Stomach (tissue), 9 donors: ENCODE data around the gene NSF. TPM values are rescaled to one million over a fixed set of nuclear protein-coding genes. Genes with fewer than 3 reads are reported as not detected.
"Not testable (repeated sequence)": the region's sequence is repeated elsewhere in the genome, so short reads cannot be mapped to it uniquely, and the experiment has no call there.

Experiments used
- DNase-seq, 2 donors: peaks; one replicate each; pipeline versions ENCODE4 v3.0.0 to v3.0.0-alpha.2; 2013 to 2019
- H3K27ac ChIP-seq, 5 donors: fragments of 200-600 bp in 4 of 5; sonication (generic) in 4 of 5; one replicate each; pipeline ENCODE4 v1.5.1; 2013 to 2019; ENCODE audit warnings: mild to moderate bottlenecking in 1 of 5, moderate library complexity in 1 of 5
- H3K27me3 ChIP-seq, 3 donors: fragments of 200-600 bp; sonication (generic); one replicate each; pipeline ENCODE4 v1.5.1; 2017 to 2019; ENCODE audit warnings: mixed run types in 1 of 3
- H3K36me3 ChIP-seq, 4 donors: fragments of 200-600 bp; sonication (generic); 1 replicate in 3 of 4; 2 replicates in 1 of 4; pipeline ENCODE4 v1.5.1; 2016 to 2019
- H3K4me1 ChIP-seq, 4 donors: fragments of 200-600 bp; sonication (generic); one replicate each; pipeline ENCODE4 v1.5.1; 2016 to 2019
- H3K4me3 ChIP-seq, 4 donors: fragments of 200-600 bp; sonication (generic) in 3 of 4; one replicate each; pipeline ENCODE4 v1.5.1; 2016 to 2019; ENCODE audit warnings: mild to moderate bottlenecking in 1 of 4
- H3K9me3 ChIP-seq, 4 donors: fragments of 200-600 bp; sonication (generic); one replicate each; pipeline ENCODE4 v1.5.1; 2016 to 2019
- WGBS, 5 donors: extraction: QIAGEN DNeasy Blood & Tissue Kit in 3 of 5; methylation state at CpG; one replicate each; pipeline versions ENCODE4 v1.1.5 to v1.1.7; 2013 to 2018; 5-methylcytosine and 5-hydroxymethylcytosine counted together
- intact Hi-C: fragments of 100-400 bp; cut with DNase I; formaldehyde crosslinking; loops from one replicate; pipeline ENCODE4 v1.15.1; 2023; ENCODE audit warnings: low total_unique reads
- polyA plus RNA-seq, 3 donors: library from polyadenylated mRNA; stranded (reverse); fragments of 200-250 nt; gene quantifications; one replicate each; pipeline ENCODE4 v1.2.3, GENCODE V29; 2013
- total RNA-seq, 5 donors: library from RNA; depleted of rRNA; stranded (reverse); fragments of >200 nt; gene quantifications; one replicate each; pipeline versions ENCODE4 v1.1.0 to v1.2.3, GENCODE V29; 2014 to 2016
- donor health status: healthy with polysubstance abuse.
- donor health status: Bipolar disorder and iron deficiency.
- donor health status: healthy.

NSF gene
- total and polyA plus RNA-seq, 8 donors = 7.0 to 75.2 (median 16.3) TPM

DNA sequence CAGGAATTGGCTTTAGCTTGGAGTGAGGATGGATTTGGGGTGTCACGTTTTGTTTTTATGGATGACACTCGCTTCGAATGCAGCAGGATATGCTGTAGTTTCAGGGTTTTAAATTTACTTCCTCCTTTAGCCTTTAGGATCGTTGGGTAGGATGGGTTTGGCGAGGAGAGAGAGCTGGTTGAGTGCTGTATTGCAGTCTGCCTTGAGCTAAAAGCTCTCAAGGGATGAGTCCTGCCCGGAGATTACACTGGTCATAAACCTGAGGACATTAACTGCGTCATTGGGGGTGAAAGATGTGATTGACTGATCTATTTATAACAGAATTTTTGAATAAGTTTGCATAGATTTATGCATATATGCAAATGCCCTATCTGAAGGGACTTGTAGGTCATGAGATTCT is 863 bp downstream of the NSF start:
- DNase-seq, H3K4me1 ChIP-seq, H3K9me3 ChIP-seq, H3K27me3 ChIP-seq, H3K36me3 ChIP-seq, H3K27ac ChIP-seq, intact Hi-C loops, H3K4me3 ChIP-seq: not testable (repeated sequence)
- WGBS, 5 donors = no CpG with 5 or more reads among the region's 7 CpGs

DNA sequence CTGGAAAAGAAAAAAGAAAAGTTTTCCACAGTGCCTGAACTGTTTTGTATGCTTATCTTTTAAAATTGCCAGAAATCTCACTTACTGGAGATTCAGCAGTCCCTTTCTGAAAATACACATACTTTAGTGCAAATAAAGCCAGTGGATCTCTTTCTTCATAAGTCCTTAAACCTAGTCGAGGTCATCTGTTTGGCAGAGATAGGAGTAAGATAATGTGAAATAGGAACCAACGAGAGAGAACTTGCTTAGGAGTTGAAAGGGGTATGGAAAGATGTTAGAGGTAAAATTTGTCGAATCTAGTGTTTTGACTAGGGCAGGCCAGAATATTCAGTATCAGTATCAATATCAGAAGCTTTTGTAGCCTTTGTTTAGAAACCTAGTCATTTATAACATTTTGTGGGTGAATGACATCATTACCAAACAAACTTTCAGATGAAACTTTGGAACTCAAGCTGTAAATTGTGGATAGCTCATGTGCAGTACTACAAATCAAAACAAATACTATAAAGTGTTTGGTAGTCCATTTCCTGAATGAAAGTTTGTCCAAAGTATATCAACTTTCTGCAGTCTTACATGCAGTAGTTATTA is 8.0 kb downstream of the NSF start:
- WGBS, 5 donors = 16 to 42% (median 23%) methylated on average over 2 to 3 of the region's 3 CpGs

DNA sequence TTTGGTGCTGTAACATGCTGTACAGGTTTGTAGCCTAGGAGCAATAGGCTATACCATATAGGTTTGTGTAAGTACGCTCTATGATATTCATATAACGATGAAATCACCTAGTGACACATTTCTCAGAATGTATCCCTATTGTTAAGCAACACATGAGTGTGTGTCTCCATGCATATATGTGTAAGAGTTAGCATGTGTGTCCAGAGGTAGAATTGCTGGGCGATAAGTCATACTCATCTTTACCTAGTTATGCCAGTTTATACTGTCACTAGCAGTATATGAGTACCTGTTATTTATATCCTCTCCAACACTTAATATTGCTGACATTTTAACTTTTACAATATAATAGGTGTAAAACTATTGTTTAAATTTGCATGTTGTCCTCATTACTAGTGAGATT is 10.3 kb downstream of the NSF start:
- H3K4me3 ChIP-seq, DNase-seq, intact Hi-C loops, H3K9me3 ChIP-seq, H3K27me3 ChIP-seq, H3K4me1 ChIP-seq, H3K36me3 ChIP-seq, H3K27ac ChIP-seq: not testable (repeated sequence)
- no CpG with 5 or more reads among the region's 3 CpGs for WGBS, 5 donors

More for the DNA sequence above, 8.0 kb downstream of the NSF start:
- H3K27ac ChIP-seq, DNase-seq, intact Hi-C loops, H3K27me3 ChIP-seq, H3K36me3 ChIP-seq, H3K4me3 ChIP-seq, H3K9me3 ChIP-seq, H3K4me1 ChIP-seq: not testable (repeated sequence)

DNA sequence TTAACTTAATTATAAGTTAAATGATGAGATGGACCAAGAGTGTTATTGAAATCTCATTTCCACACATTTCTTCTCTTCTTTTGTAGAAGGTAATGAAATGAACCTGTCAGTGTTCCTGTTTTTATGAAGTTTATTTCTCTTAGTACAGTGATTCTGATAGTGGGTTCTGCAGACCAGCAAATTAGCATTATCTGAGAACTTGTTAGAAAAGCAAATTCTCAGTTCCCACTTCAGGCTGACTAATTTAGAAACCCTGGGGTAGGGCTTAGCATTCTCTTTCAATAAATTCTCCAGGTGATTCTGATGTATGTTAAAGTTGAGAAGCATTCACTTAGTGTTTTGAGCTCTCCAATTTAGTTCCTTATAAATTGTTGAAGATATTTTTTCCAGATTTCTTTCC is 12.7 kb downstream of the NSF start:
- H3K9me3 ChIP-seq, H3K27ac ChIP-seq, intact Hi-C loops, H3K4me1 ChIP-seq, DNase-seq, H3K27me3 ChIP-seq, H3K36me3 ChIP-seq, H3K4me3 ChIP-seq: not testable (repeated sequence)

DNA sequence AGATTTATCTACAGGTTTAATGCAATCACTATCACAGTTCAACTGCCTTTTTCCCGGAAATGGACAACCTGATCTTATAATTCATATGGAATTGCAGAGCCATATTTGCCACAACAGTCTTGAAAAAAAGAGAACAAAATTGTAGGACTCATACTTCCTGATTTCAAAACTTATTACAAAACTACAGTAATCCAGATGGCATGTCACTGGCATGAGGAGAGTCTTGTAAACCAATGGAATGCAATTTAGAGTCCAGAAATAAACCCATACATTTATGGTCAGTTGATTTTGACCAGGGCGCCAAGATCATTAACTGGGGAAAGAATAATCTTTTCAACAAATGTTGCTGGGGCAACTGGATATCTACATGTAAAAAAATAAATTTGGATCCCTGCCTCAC is 20.8 kb downstream of the NSF start:
- intact Hi-C loops = not testable (repeated sequence)

DNA sequence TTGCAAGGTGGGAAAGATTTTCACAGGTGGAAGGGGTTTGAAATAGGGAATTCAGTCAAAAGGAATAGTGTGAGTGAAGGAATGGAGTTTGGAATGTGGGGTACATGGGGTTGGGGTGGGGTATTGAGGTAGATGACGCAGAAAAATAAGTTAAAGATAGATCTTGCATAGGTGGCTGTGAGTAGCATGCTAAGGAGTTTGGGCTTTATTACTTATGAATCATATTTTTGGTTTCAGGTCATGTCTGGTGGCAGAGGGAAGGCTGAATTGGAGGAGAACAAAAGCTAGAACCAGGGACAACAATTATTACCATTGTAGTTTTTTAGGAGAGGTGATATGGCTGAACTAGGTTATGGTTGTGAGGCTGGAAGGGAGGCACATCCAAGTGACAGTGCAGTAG is 23.4 kb downstream of the NSF start:
- H3K27me3 ChIP-seq, H3K4me3 ChIP-seq, H3K36me3 ChIP-seq, H3K27ac ChIP-seq, H3K4me1 ChIP-seq, H3K9me3 ChIP-seq, intact Hi-C loops, DNase-seq: not testable (repeated sequence)
- no CpG with 5 or more reads among the region's 1 CpG for WGBS, 5 donors

More for the DNA sequence above, 20.8 kb downstream of the NSF start:
- WGBS, 5 donors = no CpG with 5 or more reads among the region's 2 CpGs
- not testable (repeated sequence) for H3K27ac ChIP-seq, H3K9me3 ChIP-seq, H3K27me3 ChIP-seq, H3K4me3 ChIP-seq, H3K4me1 ChIP-seq, H3K36me3 ChIP-seq, DNase-seq

DNA sequence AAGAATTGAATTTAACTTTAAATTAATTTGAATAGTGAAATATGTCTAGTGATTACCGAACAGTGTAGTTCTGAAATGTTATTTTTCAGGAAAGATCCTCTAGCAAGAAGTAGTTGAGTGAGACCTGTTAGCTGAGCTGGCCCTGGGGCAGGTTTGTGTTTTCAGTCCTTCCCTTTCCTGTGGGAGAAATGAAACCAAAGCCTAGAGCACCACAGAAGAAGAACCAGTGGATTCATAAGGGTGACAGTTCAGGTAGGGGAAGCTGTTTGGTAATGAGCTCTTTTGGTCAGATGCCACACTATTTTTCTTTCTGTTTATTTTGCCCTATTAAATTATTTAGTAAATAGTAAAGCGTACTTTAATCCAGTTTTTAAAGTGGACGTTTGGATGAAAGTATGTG is 26.7 kb downstream of the NSF start:
- H3K27ac ChIP-seq, intact Hi-C loops: not testable (repeated sequence)
- WGBS, 5 donors = no CpG with 5 or more reads among the region's 3 CpGs

DNA sequence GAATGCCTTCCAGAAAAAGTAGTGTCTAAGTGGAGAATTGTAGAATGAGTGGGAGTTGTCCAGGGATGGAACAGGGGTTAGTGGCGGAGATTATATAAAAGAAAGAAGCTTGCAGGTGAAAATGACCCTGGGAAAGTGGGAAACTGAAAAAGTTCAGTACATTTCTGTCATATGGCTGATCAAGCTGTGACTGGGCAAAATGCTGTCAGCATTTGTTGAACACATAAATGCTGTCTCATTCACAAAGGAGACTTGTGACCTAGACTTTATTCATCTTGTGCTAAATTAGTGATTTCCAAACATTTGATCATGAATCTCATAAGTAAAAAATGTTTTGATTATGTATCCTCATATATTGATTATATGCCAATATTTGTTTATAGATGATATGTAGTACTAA is 28.5 kb downstream of the NSF start:
- intact Hi-C loops, H3K4me3 ChIP-seq, H3K27me3 ChIP-seq, H3K36me3 ChIP-seq, DNase-seq, H3K9me3 ChIP-seq, H3K27ac ChIP-seq, H3K4me1 ChIP-seq: not testable (repeated sequence)
- WGBS, 5 donors = no CpG with 5 or more reads among the region's 1 CpG

More for the DNA sequence above, 26.7 kb downstream of the NSF start:
- H3K27me3 ChIP-seq, H3K9me3 ChIP-seq, H3K36me3 ChIP-seq, H3K4me3 ChIP-seq, DNase-seq, H3K4me1 ChIP-seq: not testable (repeated sequence)

DNA sequence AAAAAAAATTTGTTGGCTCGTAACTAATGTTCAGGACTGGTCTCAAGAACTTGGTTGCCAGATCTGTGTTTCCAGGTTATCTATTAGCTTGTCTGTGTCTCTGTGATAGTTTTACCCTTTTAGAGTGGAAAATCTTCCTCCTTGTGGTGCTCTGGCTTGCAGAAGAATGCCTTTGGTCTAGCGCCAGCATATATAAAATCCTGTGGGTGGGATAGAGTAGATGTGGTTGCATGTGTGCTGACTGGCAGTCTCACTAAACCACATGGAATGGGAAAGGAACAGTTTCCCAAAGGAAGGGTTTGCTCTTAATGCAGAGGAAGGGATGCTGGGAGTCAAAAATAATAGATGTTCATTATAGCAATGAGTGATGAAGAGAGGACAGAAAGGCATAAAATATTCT is 33.3 kb downstream of the NSF start:
- H3K27me3 ChIP-seq, H3K4me3 ChIP-seq, H3K36me3 ChIP-seq, DNase-seq, H3K4me1 ChIP-seq, H3K9me3 ChIP-seq, intact Hi-C loops, H3K27ac ChIP-seq: not testable (repeated sequence)
- no CpG with 5 or more reads among the region's 2 CpGs for WGBS, 5 donors

DNA sequence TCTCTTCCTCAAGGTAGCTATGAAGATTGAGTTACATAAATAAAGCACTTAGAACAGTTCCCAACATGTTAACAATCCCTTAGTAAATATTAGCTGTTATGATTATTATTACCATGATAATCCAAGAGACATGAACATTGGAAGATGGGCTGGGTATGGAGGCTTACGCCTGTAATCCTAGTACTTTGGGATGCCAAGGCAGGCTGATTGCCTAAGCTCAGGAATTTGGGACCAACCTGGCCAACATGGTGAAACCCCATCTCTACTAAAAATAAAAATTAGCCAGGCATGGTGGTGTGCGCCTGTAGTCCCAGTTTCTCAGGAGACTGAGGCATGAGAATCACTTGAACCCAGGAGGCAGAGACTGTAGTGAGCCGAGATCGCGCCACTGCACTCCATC is 34.3 kb downstream of the NSF start:
- DNase-seq, H3K36me3 ChIP-seq, H3K9me3 ChIP-seq, H3K27me3 ChIP-seq, H3K4me3 ChIP-seq, H3K4me1 ChIP-seq, intact Hi-C loops, H3K27ac ChIP-seq: not testable (repeated sequence)
- WGBS, 5 donors = no CpG with 5 or more reads among the region's 5 CpGs

DNA sequence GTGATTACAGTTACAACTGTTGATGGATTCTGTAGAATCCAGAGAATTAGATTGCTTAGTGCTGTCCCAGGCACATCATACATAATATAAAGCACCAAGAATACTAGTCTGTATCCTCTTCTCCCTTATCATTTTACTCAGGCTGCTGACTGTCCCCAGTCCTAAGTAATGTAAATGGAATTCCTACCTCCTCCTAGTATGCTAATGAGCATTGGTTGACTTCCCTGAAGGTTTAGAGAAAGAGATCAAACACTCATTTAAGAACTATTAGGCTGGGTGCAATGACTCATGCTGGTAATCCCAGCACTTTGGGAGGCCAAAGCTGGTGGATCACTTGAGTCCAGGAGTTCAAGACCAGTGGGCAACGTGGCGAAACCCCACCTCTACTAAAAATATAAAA is 37.0 kb downstream of the NSF start:
- H3K36me3 ChIP-seq, H3K27me3 ChIP-seq, H3K4me1 ChIP-seq, intact Hi-C loops, DNase-seq, H3K27ac ChIP-seq, H3K9me3 ChIP-seq, H3K4me3 ChIP-seq: not testable (repeated sequence)
- WGBS, 5 donors = 80% methylated on average over 1 of the region's 2 CpGs; no CpG with 5 or more reads in 4 of the 5 donors

DNA sequence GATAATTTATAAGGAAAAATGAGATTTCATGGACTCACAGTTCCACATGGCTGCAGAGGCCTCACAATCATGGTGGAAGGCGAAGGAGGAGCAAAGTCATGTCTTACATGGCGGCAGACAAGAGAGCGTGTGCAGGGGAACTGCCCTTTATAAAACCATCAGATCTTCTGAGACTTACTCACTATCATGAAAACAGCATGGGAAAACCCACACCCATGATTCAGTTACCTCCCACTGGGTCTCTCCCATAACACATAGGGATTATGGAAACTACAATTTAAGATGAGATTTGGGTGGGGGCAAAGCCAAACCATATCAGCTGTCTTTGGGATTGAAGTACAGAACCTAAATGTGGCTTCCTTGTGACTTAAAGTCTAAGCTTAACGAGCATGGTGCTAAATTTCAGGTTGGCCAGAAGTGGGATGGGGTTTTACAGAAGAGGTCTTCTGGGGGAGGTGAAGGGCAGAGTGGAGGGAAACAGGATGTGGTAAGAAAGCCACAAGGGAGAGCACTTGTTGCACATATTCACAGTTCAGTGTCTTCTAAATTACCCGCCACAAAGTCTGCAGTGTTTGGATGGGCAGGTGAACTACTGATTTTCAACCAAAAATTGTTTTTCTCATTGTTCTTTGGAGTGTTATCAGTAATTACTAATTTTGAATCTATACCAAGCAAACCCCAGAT is 38.4 kb downstream of the NSF start:
- WGBS, 5 donors = no CpG with 5 or more reads among the region's 5 CpGs
- intact Hi-C loops, H3K27me3 ChIP-seq, H3K4me1 ChIP-seq, H3K27ac ChIP-seq, DNase-seq, H3K9me3 ChIP-seq, H3K4me3 ChIP-seq, H3K36me3 ChIP-seq: not testable (repeated sequence)

DNA sequence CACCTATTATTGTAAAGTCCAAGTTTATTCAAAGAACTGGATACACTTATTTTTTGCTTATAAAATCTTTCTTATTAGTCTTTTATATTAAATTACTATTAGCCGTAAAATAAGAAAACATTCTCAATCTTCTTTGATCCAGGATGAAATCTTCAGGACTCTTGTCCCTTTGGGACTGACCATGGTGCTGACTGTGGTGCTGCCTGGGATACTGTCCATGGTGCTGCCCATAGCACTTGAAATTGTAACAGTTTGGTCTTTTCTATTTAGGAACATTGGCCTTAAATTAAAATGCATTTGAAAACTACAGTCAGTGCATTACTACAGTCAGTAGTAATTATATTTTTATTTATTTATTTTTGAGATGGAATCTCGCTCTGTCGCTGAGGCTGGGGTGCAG is 41.7 kb downstream of the NSF start:
- H3K36me3 ChIP-seq, DNase-seq, intact Hi-C loops, H3K27me3 ChIP-seq, H3K4me1 ChIP-seq, H3K4me3 ChIP-seq, H3K27ac ChIP-seq, H3K9me3 ChIP-seq: not testable (repeated sequence)
- no CpG with 5 or more reads among the region's 3 CpGs for WGBS, 5 donors
